Colon (tissue), 2 donors: ENCODE measurements around the gene NDRG4.

Experiments used
- FAIRE-seq: peaks from 2 replicates; lab custom pipeline; 2012; peaks lifted over from hg19 to GRCh38; lab: Jason Lieb, UNC
- donor health status: control.
- donor health status: control.

NDRG4 gene

DNA sequence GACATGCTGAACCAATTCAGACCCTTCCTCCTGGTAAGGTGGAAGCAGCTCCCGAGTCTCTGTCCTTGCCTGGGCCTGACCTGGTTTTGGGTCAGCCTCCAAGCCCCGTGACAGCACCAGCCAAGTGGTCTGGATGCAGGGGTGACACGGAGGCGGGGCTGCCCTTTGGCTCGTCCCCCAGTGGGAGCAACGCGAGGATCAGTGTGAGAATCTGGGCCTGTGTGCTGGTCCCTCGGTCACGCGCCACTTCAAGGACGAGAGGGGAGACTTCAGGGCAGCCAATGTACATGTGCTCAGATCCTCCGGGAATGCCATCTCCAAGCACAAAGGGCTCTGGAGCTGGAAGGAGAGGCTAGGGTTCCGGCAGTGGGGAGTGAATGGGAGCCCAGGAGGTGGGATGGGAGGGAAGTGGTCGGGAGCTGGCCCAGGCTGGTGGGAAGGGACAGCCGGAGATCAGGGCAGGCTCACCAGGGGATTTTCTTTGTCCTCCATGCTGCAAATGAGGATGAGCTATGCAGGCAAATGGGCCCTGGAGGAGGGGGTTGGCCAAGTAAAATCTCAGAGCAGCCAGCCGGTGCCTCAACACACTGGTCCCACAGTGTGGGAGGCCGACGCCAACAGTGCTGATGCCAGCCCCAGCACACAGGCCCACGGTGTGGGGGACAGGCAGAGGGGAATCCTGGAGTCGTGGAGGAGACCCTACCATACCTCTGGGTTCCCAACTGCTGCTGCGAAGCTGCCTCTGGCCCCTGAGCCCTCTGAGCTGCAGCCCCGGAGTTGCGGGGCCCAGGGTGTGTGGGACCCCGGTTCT lies 4.2 kb upstream of the NDRG4 start:
- FAIRE-seq = no peak

DNA sequence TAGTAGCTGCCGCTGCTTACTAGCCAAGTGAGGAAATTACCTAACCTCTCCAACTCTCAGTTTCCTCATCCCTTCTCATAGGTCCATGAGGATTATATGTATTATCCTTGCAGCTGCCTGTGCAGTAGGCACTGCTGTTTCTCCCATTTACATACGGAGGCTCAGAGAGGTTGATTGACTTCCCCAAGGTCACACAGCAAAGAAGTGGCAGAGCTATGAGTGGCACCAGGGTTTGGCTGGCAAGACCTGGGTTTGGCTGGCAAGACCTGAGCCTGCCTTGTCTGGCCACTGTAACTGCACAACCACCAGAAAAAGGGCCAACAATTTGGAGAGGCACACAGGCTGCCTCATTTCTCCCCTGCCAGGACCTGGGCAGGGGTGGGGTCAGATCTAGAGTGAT lies 2.5 kb upstream of the NDRG4 start:
- no peak for FAIRE-seq

DNA sequence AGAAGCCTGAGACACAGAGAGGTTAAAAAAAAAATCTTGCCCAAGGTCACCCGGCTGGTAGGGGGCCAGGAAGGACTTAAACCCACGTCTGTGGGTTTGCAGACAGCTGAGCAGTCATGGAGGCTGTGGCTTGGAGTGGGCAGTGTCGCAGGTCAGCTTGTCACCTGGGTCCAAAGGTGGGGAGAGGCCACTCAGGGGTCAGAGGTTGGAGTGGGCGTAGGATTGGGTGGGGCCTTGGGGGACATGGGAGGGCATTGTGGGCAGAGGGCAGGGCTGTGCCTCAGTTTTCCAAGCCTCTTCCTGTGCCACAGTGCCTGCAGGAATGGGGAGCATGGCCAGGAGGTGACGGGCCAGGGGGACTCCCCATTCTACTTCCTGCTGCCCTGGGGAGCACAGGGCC lies 2.0 kb upstream of the NDRG4 start:
- FAIRE-seq = no peak

DNA sequence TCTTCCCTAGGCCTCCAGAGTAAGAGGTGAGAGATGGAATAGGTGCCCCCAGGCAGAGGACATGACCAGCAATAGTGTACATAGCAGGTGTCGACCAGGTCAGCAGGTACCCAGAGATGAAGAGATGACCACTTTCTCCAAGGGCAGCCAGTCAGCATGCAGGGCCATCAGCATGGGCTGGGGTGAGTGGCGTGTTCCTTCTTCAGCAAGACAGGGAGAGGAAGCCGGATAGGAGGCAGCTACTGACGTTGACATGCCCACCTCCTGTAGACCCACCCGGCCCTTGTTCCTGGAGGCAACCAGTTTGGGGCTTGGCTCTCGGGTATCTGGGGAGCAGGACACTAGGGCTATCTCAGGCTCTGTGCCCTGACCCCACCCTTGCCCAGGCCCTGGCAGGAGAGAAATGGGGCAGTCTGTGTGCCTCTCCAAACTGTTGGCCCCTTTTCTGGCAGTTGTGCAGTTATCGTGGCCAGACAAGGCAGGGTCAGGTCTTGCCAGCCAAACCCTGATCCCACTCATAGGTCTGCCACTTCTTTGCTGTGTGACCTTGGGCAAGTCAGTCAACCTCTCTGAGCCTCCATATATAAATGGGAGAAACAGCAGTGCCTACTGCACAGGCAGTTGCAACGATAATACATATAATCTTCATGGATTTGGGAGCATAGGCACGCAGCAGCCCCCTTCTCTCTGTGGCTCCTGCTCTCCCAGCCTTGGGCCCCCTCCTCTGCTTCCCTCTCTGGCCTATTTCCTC lies 1.4 kb upstream of the NDRG4 start:
- FAIRE-seq = no peak

DNA sequence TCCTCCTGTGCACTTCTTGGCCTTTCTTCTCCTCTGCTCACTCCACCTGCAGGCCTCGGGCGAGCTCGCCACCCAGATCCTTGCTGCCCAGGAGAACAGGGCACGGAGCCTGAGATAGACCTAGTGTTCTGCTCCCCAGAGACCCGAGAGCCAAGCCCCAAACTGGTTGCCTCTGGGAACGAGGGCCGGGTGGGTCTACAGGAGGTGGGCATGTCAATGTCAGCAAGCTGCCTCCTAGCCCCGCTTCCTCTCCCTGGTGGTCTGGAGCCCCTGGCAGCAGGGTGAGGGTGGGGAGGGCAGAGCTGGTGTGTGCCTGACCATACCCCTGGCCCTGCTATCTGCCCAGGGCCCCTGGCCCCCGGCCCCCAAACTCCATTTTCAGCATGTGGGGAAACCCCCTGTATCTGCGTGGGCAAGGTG lies 841 bp upstream of the NDRG4 start:
- no peak for FAIRE-seq

DNA sequence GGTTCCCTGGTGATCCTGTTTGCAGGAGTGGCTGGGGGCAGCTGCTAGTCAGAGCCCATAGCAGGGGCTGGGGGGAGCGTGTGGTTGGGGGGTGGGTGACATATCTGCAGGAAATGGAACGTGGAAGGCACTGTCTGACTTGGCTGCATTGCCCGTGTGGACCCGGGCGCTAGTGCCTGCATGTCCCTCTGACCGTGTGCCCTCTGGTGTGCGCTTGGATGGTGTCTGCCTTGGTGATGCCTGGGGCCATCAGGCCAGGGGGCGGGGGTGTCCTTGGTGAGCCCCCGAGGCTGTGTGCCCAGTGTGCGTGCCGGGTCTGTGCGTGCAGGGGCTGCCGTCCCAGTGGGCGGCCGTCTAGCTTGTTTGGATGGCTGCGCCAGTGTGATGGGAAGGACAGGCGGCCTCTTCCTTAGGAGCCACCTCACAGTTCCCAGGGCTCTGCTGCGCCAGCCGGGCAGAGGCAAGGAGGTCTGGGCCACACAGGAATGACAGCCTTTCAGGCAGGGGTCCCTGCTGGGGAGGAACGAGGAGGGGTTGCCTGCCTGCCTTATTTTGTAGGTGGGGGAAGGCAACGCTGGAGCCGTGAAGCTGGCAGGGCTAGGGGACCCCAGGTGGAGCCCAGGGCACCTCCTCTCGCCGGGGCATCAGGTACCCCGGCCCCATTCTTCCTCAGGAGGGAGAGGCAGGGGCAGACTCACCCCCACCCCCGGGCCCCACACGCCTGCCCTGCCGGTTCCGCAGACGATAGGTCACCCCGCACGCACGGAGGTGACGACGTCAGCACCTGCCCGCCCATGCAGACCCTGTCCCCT lies 693 bp downstream of the NDRG4 start:
- FAIRE-seq = no peak

DNA sequence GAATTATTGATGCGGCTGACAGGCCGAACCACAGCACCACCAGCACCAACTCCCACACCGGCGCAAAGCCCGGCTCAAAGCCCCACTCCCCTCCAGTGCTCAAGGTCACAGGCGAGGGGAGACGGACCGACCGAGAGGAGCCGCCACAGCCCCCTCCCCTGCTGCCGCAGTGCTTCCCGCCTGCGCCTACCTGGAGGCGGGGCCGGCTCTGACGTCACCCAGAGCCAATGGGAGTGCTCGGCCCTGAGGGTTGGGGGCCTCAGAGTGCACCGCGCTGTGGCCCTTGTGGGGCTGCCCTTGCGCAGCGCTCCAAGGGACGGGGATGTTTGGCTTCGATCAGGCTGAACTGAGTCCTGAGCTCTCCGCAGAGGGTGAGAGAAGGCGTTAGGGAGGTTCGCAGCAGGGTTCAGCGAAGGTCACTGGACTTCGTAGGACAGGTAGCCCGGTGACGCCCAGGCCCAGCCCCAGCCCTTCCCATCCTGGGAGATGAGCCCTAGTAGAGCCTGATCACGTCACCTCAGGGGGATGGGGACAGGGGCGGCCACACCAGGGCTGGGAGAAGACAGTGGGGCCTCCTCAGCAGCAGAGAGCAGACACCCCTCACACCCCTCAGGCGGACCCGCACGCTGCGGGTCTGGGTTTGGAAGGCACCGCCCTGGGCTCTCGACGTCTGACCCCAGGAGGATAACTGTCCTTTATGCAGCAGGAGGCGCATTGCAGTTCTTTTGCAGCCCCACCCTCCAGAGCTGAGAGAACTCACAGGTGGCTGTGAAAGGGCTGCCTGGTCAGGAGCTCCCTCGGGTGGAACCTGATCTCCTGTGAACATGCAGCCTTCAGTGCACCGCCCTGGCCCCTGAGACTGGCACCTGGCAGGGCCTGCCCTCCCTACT lies 1.5 kb downstream of the NDRG4 start:
- FAIRE-seq = no peak

DNA sequence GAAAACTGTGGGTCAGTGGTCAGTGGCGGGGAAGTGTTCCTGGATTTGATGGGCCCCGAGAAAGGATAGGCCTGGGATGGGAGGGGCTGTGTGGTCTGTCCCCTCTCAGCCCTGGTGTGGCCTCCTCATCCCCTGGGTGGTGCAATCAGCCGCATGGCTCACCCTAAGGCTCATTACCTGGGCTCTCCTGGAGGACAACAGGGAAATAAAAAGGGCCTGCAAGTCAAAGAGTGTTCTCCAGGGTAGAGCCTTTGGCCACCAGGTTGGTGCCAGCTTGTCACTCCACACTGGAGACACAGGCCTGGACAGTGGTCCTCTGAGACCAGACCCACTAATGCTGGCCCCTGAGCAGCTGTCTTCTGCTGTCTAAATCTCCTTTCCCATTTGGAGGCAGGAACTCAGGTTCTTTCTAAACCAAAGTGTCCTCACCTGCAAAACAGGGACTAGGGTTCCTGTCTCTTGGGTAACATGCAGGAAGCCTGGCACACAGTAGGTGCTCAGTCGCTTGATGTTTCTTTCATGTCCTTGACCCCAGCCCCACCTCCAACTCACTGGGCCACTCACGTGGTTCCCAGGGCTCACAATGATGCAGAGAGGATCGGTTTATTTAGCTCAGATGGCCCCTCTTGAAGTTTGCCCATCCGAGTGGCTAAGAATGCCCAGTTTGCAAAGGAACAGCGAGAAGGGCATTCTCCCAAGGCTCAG lies 2.4 kb downstream of the NDRG4 start:
- FAIRE-seq = no peak

DNA sequence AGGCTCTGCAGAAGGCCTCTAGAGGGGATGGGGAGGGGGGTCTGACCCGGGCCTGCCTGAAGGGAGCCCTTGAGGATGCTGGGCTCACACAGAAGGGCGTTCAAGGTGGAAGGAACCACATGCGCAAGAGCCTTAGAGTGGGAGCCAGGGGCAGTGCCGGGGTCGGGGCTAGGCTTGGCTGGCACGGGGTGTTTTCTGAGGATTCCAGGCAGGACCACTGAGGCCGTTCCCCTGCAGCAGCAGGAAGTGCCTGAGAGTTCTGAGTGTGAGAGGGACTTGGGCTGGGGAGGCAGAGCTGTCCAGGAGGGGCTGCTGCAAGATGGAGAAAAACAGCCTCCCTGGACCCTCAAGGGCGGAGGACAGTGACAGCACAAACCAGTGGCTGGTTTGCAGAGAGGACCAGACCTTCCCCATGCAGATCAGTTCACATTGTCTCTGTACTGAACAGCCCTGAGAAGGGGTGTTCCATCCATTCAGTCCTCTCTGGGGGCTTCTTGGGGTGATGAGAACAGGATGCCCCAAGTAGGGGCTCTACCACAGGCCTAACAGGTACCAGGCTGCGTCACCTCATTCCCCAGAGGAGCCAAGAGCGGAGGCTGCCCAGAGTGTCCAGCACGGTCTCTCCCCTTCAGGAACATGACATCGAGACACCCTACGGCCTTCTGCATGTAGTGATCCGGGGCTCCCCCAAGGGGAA lies 3.4 kb downstream of the NDRG4 start:
- no peak for FAIRE-seq

DNA sequence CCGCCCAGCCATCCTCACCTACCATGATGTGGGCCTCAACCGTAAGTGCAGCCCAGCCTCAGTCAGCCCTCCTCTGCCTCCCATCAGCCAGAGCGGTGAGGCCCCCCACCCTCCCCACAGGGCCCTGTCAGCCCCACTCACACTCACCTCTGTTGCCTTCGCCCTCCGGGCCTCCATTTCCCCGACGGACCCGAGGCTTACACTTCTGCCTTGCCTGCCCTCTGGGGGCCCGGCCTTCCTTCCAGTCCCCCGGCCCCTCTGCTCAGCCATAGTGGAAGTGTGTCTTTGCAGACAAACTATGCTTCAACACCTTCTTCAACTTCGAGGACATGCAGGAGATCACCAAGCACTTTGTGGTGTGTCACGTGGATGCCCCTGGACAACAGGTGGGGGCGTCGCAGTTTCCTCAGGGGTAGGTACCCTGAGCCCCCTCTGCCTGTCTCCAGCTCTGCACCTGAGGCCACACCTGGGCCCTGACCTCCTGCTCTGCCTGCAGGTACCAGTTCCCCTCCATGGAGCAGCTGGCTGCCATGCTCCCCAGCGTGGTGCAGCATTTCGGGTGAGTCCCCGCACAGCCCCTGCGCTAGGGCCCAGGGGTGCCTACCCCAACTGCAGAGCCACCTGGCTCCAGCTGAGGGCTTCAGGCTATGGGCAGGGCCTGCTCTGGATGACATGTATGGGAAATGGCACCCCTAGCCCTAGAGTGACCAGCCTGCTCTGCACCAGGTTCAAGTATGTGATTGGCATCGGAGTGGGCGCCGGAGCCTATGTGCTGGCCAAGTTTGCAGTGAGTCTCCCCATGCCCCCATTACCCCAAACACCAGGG lies 4.1 kb downstream of the NDRG4 start:
- no peak for FAIRE-seq

DNA sequence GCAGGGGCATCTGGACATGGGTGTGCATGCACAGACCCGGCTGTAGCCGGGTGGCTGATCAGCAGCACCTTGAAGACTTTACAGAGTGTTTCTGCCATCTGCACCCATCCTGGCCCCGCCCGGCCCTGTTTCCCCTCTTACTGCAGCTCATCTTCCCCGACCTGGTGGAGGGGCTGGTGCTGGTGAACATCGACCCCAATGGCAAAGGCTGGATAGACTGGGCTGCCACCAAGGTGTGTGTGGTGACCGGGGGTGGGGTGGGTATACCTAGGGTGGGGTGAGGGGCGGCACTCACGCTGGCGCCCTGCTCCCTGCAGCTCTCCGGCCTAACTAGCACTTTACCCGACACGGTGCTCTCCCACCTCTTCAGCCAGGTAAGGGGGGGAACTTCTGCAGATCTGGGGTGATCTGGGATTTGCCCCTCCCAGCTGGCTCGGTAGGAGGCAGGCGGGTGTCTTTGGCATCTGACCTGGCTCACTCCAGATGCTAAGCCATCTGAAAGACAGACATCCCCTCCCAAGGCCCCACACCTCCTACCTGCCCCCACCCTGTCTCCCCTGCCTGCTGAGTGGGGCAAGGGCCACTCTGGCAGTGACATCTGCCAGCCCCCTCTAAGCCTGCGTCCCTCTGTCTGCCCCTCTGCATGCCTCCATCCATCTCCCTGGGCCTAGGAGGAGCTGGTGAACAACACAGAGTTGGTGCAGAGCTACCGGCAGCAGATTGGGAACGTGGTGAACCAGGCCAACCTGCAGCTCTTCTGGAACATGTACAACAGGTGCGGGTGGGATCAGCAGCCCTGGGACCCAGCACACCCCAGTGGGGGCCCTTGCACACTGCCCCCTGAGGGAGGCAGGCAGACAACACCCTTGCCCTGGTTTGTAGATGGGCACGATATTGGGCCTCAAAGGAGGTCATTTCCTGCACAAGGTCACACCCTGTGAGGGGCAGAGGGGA lies 6.6 kb downstream of the NDRG4 start:
- FAIRE-seq = no peak

DNA sequence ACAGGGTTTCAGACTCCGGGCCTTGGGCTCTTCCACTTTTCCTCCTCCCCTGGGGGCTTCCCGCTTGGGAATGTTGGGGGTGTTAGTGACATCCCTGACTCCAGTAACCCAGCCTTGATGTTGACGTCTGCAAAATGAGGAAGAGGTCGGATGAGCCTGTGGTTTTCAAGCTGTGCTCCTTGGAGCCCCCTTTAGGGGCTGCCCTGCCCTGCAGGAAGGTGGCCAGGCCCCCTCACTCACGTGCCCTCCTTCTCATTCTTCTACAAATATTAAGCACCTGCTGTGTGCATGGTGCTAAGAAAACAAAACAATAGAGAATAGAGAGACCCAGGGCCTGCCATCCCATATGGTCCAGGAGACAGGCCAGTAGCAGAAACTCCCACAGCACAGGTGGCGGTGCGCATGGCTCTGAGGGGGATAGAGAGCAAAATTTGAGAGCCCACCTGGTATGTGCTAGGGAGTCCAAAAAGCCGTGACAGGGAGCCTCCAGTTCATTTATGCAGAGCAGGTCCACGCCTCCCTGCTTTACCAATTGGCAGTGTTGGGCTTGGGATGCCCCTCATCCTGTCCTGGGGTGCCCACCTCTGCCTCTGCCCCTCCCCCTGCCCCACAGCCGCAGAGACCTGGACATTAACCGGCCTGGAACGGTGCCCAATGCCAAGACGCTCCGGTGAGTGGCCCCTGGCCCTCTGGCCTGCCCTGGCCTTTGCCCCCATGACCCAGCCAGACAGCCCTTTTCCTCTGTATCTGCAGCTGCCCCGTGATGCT lies 7.4 kb downstream of the NDRG4 start:
- no peak for FAIRE-seq

DNA sequence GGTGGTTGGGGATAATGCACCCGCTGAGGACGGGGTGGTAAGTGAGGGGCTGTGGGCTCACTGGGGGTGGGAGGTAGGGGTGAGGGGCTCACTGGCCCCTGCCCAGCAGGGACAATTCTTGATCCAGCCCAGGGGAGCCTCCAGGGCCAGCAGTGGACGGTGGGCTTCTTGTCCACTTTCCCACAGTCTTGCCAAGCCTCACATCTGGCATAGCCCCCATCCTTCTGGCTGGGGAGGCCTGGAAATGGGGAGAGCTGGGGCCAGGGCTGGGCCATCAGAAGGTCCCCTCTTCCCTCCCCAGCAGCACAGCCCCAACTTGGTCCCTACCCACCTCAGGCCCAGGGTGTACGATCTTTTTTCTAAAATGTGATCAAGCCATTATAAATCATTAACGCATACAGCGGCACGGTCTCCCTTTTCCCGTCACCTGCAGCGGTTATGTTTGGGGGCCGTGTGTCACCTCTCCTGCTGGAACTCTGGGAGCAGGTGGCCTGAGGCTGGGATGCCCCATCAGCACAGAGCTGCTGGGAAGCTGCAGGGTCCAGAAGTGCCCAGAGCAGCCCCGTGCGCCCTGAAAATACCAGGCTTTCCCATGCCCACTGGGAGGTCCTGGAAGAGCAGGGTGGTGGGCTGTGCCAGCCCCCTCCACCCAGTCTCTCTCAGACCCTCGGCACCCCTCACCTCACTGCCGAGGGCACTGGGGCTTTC lies 8.2 kb downstream of the NDRG4 start:
- FAIRE-seq = no peak

DNA sequence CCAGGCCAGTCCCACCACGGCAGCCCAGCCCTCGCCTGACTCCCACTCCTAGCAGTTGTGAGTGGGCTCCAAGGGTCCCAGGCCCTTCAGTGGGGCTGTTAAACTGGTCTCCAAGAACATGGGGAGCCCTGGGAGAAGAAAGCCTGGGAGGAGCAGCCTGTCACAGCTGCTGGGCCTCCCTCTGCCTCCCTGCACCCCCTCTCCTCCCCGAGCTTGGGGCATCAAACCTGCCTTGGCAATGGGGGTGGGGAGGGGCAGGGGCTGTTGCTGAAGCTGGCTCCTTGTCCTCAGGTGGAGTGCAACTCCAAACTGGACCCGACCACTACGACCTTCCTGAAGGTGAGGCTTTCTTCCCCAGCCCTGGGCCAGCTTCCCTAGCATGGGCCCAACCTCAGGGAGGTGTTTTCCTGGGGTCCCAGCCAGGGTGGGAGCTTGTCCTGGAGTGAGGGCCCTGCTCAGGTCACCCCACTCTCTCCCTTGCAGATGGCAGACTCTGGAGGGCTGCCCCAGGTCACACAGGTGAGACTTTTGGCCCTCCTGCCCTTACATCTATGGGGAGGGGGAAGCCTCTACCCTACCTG lies 8.8 kb downstream of the NDRG4 start:
- no peak for FAIRE-seq

DNA sequence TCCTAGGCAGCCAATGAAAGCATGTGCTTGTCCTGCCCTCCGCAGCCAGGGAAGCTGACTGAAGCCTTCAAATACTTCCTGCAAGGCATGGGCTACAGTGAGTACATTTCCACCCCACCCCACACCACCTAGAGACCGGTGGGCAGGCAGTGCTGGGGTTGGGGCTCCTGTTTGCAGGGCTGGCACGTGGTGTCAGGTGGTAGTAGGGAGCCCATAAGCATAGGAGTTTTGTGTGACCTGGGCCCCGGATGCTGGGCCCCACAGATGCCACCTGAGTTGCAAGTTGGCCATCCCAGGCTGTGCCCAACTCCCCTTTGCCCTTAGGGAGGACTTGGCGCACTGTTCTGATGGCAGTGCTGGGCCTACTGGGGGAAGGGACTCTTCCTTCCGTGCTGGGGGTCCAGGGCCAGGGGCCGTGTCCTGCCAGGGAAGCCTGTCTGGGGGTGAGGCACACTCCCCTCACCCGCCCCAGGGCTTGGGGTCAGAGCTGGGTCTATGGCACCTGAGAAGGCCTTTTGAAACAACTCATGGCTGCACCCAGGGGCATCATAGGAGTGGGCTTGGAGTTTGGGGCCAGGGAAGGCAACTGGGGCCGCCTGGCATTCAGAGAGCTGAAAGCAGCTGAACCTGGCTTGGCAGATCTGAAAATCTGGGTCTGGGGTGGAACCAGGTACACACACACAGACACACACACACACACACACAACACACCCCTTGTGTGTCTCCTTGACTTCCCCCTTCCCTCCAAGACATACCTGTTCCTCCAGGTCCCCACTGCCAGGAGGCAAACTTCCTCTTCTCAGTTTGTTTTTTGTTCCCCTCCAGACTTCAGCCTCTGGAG lies 9.5 kb downstream of the NDRG4 start:
- no peak for FAIRE-seq
